ENCODE results near the gene MTHFS. TPM values are rescaled to one million over a fixed set of nuclear protein-coding genes. Genes with fewer than 3 reads are reported as not detected.

Gene MTHFS
- total RNA-seq, 1 experiment from 2014 or later, result 48.2 TPM

GRCh38 chr15:79846539-79846938 is 50.3 kb downstream of the MTHFS start:
- no peak overlapping the region for H3K4me3 ChIP-seq (ENCODE audit: low read depth, low read length)
- no peaks in the 10 kb centered on the region; the same call in 1 of the 2 replicates for H3K36me3 ChIP-seq (ENCODE audit: control insufficient read depth, insufficient read depth, low read length)
- H3K9me3 ChIP-seq, result no peaks in the 10 kb centered on the region
- ChIA-PET CTCF (no interaction called here), POLR2A (no interaction called here)
- Mint-ChIP-seq H3K36me3 (ENCODE audit: insufficient read depth, unreplicated experiment) (peaks cover 25% of the 10 kb centered on the region), H3K4me1 (ENCODE audit: low read depth, unreplicated experiment) (peaks cover 19% of the 10 kb centered on the region), H3K27me3 (ENCODE audit: insufficient read depth, unreplicated experiment) (no peaks in the 10 kb centered on the region), H3K9me3 (ENCODE audit: unreplicated experiment) (no peaks in the 10 kb centered on the region), H3K27ac (ENCODE audit: unreplicated experiment) (no peak overlapping the region), H3K4me3 (ENCODE audit: unreplicated experiment) (no peak overlapping the region)
- no peak for TF ChIP-seq CTCF (IDR thresholded peaks at IDR 0.05; ENCODE audit: insufficient read depth in 1 of 2, low read depth in 1 of 2, low read length in 1 of 2, severe bottlenecking in 1 of 2, unreplicated experiment in 1 of 2)
- no peak for DNase-seq
- BruUV-seq (replicated peaks), result no TSS peak
- no peaks in the 10 kb centered on the region for H3K4me1 ChIP-seq
- intact Hi-C loops (cut with micrococcal nuclease; ENCODE audit: unreplicated experiment), result no loop called here
- H3K27me3 ChIP-seq (replicated peaks; ENCODE audit: control insufficient read depth, insufficient read depth, low read length), result no peaks in the 10 kb centered on the region

GRCh38 chr15:79844221-79844620 is 52.6 kb downstream of the MTHFS start:
- H3K27me3 Mint-ChIP-seq (ENCODE audit: insufficient read depth, unreplicated experiment), result no peaks in the 10 kb centered on the region
- no peaks in the 10 kb centered on the region; the same call in 1 of the 2 replicates for H3K36me3 ChIP-seq (ENCODE audit: control insufficient read depth, insufficient read depth, low read length)
- H3K27me3 ChIP-seq (replicated peaks; ENCODE audit: control insufficient read depth, insufficient read depth, low read length), result no peaks in the 10 kb centered on the region
- ChIA-PET CTCF (interaction anchor here (1.5 kb wide), 1 partner anchor 9 kb away, joined by 5 read pairs; no protein-coding TSS in a partner anchor), POLR2A (no interaction called here)
- no peaks in the 10 kb centered on the region for H3K4me1 ChIP-seq
- no TSS peak for BruUV-seq (replicated peaks)
- H3K4me3 Mint-ChIP-seq (ENCODE audit: unreplicated experiment), result no peak overlapping the region
- H3K4me1 Mint-ChIP-seq (ENCODE audit: low read depth, unreplicated experiment), result peaks cover 6% of the 10 kb centered on the region
- H3K27ac Mint-ChIP-seq (ENCODE audit: unreplicated experiment), result no peak overlapping the region
- no peak for TF ChIP-seq CTCF (IDR thresholded peaks at IDR 0.05; ENCODE audit: insufficient read depth in 1 of 2, low read depth in 1 of 2, low read length in 1 of 2, severe bottlenecking in 1 of 2, unreplicated experiment in 1 of 2)
- H3K9me3 Mint-ChIP-seq (ENCODE audit: unreplicated experiment), result no peaks in the 10 kb centered on the region
- peaks cover 13% of the 10 kb centered on the region for H3K36me3 Mint-ChIP-seq (ENCODE audit: insufficient read depth, unreplicated experiment)
- DNase-seq, result no peak
- intact Hi-C loops (cut with micrococcal nuclease; ENCODE audit: unreplicated experiment), result no loop called here
- H3K4me3 ChIP-seq (ENCODE audit: low read depth, low read length), result no peak overlapping the region
- no peaks in the 10 kb centered on the region for H3K9me3 ChIP-seq

- BruUV-seq (replicated peaks), result no TSS peak
- Mint-ChIP-seq H3K4me1 (ENCODE audit: low read depth, unreplicated experiment) (no peaks in the 10 kb centered on the region), H3K36me3 (ENCODE audit: insufficient read depth, unreplicated experiment) (peaks cover 25% of the 10 kb centered on the region), H3K27ac (ENCODE audit: unreplicated experiment) (no peak overlapping the region), H3K27me3 (ENCODE audit: insufficient read depth, unreplicated experiment) (no peaks in the 10 kb centered on the region), H3K9me3 (ENCODE audit: unreplicated experiment) (no peaks in the 10 kb centered on the region), H3K4me3 (ENCODE audit: unreplicated experiment) (no peak overlapping the region)
- no peaks in the 10 kb centered on the region for H3K4me1 ChIP-seq
- intact Hi-C loops (cut with micrococcal nuclease; ENCODE audit: unreplicated experiment), result no loop called here
- no peak for DNase-seq
- ChIA-PET CTCF (no interaction called here), POLR2A (no interaction called here)
- no peaks in the 10 kb centered on the region; the same call in 1 of the 2 replicates for H3K36me3 ChIP-seq (ENCODE audit: control insufficient read depth, insufficient read depth, low read length)
- no peak for TF ChIP-seq CTCF (IDR thresholded peaks at IDR 0.05; ENCODE audit: insufficient read depth in 1 of 2, low read depth in 1 of 2, low read length in 1 of 2, severe bottlenecking in 1 of 2, unreplicated experiment in 1 of 2)
- H3K27me3 ChIP-seq (replicated peaks; ENCODE audit: control insufficient read depth, insufficient read depth, low read length), result no peaks in the 10 kb centered on the region
- H3K9me3 ChIP-seq, result no peaks in the 10 kb centered on the region; the same call in 1 of the 2 replicates
- H3K4me3 ChIP-seq (ENCODE audit: low read depth, low read length), result no peak overlapping the region
Measured at GRCh38 chr15:79837846-79838245, 59.0 kb downstream of the MTHFS start.

All from Caco-2 (cell line).